GM18909 (cell line): Measurements from ENCODE around the gene THBD.

ENCODE experiments used
- ATAC-seq: cut with Tn5 transposase; IDR thresholded peaks from one replicate; pipeline ENCODE4 v1.9.1; 2021; ENCODE audit warnings: mild to moderate bottlenecking; ENCODE audit not compliant: unreplicated experiment, poor library complexity

THBD gene

DNA sequence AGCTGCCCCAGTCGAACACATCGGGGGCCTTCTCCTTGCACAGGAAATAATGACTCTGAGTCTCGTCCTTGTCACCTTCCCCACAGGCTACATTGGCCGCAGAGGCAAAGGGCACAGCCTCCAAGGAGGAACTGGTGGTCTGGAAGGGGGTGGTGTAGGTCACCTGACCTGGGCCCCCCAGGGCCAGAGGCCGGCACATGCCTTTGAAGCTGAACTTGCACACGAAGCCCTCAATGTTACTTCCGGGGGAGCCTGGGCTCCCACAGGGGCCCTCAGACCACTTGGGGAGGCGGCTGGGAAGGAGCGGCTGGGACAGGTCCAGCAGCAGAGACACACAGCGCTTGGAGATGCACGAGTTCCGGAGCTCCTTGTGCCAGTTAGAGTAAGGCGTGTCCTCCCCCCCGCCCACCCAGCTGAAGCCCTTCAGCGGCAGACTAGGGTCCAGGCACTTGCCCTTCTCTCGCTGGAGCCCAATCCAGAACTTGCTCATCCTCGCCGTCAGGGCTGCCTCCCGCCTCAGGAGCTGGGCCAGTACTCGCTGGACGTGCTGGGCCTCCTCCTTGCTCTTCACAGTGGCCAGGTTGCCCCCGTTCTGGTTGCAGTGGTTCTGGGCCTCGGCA is 36.1 kb upstream of the THBD start:
- ATAC-seq: no peak

DNA sequence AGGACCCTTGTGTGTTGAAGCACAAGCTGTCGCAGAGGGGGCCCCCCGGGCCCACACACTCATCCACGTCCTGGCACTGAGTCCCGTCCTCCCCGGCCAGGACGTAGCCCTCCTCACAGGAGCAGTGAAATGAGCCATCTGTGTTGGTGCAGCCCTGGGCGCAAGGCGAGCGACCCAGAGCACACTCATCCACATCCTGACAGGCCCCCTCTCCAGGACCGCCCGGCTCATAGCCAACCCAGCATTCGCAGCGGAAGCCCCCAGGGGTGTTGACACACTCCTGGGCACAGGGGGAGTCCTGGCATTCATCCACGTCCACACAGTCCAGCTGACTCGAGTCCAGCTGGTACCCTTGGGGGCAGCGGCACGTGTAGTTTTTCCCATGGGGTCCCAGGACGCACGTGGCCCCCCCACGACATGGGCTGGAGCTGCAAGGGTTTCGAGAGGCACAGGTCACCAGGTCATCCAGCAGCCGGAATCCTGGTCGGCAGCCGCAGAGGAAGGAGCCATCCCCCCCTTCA is 35.4 kb upstream of the THBD start:
- ATAC-seq: no peak

DNA sequence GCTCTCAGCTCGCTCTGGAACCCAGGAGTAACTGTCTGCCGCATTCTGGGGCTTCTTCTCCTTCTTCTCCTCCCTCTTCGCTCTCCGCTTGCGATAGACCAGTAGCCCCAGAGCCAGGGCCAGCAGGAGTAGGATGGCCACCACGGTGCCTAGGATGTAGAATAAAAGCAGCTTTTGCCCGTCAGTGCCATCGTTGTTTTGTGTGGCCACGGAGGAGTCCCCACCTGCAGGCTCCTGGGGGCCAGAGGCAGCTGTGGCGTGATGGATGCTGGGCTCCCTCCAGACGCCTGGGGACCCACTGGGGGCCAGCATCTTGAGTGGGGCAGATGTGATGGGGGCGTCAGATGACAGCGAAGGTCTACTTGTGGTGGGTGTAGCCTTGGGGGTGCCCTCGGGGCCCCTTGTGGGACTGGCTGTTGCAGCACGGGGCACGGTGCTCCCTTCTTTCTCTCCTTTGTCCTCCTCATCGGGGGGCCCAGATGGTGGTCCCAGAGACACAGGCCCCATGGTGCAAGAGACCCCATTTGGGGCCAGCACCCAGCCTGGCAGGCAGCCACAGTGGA is 34.9 kb upstream of the THBD start:
- no peak for ATAC-seq

DNA sequence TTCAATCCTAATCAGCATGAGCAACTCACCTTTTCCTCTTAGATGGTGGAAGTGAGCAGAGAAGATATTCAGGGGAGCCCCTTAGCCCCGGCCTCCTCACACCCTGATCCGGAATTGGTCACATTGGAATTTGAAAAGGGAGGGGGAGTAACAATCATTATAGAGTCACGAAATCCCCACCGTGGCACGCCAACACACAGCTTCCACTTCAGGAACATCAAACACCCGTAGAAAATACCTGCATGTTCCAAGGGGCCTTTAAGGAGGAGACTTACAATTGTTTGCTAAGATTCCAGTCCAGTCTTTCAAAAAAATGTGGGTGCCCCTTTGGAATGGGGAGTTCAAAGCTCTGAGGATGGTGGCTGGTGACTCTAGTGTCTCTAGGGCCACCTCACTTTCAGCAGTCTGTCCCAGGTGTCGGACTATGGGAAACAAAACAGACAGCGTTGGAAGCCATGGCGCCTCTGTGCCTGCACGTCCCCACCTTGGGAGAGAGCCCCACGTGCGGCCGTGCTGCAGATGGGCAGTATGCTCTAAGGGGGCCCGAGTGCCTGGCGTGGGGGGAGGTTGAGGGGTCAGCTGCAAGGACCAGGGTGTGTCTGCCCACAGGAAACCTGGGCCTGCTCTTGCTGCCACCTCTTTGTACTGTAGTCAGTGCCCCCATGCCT is 34.2 kb upstream of the THBD start:
- ATAC-seq: no peak

DNA sequence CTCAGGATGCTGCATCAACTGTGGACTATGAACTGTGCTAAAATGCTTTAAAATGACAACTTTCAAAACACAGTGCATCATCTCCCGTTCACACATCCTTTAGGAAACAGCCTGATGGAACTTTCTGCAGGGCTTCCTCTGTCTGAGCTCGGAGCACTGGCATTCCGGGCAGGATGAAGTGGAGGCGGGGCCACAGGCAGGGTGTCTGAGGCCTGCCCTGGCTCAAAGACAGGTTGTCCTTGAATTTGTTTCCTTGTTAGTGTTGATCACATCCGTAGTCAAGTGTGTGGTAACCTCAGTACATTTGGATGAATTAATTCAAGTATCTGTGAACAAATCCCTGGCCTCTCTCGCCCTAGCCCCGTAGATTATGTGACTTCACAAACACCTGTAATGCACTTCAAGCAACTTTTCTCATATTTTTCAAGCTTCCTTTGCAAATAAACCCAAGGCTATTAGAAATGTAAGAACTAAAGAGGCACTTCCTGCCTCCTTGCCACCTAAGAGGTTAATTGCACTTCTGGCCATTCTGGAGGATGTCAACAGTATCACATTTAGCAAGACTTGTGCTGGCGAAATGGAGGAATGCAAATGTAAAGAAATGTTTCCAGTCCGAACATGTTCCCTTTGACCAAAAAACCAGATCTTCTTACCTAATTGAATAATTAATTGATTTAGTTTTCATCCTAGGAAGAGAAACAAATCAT is 33.5 kb upstream of the THBD start:
- no peak for ATAC-seq

DNA sequence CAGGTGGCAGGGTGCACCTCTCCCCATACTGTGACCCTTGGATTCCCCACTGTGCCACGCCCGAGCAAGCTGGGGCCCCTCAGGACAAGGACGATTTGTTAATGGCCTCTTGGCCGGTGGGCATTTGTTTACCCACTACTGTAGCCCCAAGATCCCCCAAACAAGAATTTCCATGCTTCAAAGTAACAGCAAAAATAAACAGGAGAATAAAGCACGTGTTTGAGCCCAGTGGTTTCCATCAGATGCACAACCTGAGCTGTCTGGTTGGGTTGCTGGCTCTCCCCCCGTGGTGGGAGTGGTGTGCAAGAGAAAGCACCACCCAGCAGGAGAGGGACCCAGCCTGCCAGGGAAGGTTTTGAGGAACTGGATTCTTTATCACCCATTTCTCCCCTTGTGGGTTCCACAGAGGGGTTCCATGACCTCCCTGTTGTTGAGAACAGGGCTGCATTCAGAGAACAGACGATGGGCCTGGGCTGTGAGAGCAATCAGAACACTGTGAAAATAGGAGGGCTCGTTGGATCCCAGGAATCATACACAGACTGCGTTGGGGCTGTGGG is 31.9 kb upstream of the THBD start:
- no peak for ATAC-seq

DNA sequence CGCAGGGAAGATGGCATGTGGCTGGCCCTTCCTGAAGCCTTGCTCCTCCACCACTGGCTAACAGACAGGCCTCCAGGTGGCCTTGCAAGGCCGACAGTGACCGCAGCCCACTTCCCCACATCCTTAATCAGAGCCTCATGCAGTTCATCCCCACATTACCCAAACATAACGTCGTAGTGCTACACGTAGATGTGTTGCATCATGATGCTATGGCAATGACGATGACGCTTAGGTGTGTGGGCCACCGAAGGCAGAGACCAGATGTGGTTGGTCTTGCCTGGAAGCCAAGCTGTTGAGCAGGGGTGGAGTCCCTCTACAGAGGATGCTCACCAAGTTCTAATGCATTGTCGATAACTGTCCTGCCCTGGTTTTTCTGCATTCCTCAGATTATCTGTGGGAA is 31.0 kb upstream of the THBD start:
- no peak for ATAC-seq

DNA sequence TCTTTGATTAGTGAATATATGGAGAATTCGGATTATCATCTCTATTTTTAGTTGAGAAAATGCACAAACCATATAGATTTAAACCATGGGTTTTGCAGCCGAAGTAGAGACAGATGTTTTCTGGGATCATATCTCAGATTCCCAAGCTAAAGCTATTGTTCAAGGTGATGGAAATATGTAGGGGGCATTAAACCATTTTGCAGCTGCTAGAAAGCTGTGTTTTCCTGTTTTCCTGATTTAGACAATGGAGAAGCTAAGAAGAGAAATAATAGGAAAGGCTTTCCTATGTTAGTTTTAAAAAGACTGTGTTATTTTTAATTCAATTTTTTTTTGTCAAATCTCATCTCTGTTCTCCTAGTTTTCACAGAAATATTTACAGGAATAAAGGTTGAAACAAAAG is 30.5 kb upstream of the THBD start:
- no peak for ATAC-seq

DNA sequence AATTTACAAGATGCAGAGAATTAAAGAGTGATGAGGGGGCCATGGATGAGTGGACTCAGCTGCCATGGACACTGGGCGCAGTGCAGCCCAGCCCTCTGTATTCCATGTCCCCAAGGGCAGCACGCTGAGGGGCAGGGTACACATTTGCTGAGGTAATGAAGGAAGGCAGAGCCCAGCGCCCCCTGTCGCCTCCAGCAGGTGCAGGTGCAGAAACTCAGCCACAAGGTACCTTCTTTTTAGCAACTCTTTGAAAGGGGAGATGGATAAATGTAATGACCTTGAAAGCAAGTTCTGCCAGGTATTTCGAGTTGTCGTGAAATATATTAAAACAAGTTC is 29.5 kb upstream of the THBD start:
- no peak for ATAC-seq

DNA sequence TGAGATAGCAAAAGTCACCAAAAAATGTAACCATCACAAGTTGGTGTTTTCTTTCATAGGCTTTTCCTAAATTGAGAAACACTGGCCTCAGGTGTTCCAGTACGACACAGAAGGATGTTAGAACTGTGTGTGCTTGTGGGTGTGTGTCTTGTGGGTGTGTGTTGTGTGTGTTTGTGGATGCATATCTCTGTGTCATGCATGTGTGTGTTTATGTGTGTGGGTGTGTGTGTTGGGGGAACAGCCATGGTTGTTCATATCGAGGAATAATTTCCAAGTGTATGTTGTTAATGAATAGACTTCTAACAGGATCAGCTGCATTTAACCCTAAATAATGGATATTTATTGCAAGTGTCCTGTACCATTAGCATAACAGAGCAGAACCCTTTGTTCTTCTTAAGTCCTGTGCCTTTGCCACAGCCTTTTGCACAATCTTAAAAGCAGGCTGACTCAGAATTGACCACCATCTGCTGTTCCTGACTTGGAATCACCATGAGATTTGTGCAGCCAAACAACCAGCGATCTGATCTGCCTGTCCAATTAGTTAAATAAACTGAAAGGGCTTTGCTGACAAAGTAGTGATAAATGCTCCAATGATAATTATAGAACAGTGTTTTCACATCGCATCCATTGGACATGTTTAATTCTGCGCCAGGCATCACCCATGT is 29.0 kb upstream of the THBD start:
- ATAC-seq: no peak

DNA sequence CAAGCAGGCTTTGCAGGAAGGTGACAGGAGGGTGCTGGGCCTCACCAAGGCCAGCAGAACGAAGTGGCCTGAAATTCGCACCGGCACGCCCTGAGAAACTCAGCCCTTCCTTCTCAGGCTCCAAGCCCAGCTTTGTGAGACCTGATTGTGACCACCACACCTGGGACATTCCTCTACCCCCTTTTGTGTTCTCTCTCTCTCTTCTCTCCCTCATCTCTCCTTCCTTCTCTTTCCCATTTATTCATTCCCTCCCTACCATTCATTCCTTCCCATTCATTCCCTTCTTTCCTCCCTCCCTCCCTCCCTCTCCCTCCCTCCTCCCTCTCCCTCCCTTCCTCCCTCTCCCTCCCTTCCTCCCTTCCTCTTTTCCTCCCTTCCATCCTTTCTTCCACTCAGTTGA is 27.8 kb upstream of the THBD start:
- no peak for ATAC-seq

DNA sequence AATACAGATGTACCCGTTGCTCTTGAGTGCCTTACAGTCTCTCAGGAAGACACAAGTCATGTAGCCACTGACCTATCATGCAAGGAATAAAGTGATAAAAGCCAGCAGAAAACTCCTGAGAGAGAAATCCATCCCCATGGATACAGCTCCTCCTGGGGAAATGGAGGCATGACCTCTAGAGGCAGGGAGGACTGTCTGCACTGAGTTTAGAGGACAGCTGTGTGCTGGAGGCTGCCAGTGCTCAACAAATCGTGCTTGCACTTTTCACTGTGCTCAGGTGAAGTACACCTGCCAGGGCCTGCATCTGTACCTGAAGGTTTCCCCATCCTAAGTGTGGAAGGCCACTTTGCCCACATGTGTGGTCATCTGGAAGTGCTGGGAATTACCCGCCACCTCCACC is 24.6 kb upstream of the THBD start:
- ATAC-seq: no peak

DNA sequence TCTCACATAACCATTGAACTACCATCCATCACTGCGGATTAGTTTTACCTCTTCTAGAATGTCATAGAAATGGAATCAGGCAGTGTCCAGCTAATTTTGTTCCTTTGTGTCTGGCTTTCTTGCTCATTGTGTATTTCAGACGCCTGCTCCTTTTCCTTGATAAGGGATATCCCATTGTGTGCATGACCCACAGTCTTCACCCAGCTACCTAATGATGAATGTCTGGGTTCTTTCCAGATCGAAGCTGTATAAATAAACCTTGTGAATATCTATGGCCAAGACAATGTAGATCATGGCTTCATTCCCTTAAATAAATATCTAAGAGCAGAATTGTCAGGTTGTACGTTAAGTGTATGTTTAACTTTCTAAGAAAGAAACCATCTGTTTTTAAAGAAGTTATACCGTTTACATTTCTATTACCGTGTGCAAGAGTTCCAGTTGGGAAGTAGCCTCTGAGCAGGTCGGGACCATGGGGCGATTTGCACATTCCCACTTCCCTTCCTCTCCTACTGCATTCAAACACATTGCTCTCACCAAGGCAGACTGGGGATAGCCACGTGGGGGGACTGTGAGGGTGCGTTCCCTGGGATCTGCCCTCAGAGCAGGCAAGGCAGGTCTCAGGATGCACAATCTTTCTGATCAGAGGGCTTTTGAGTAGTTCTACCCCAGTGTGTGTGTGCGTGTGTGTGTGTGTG is 23.6 kb upstream of the THBD start:
- ATAC-seq: no peak

DNA sequence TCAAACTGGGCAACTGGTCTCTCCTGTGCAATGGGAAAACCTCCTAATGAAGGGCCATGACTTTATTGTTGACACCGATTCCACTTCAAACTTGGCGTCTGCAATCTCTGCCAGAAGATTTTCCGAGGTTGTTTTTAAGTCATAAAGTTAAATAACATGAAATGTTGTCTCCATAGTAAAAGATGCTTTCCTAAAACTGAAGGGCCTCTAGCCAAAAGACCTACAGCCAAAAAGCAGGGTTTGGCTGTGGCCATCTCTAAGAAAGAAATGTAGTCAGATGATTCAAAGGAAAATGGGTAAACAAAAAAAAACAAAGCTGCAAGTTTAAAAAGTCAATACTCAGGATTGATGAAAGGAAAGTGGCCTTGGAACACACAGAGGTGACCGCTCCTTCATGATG is 22.5 kb upstream of the THBD start:
- no peak for ATAC-seq

DNA sequence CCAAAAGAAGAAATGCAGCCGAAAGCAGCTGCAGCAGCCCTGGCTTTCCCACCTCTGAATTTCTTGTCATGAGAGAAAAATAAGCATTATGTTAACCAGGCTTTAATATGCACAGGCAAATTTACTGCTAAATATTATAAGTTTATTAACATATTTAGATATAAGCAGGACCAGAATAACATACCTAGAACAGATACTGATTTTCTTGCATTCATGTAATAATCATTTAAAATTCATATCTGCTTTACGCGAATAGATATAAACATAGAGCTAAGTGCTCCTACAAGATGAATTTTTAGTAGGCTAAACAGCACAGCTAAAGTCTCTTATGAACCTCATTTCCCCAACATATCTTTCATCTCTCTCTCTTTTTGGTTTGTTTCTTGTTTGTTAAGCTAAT is 21.9 kb upstream of the THBD start:
- no peak for ATAC-seq

DNA sequence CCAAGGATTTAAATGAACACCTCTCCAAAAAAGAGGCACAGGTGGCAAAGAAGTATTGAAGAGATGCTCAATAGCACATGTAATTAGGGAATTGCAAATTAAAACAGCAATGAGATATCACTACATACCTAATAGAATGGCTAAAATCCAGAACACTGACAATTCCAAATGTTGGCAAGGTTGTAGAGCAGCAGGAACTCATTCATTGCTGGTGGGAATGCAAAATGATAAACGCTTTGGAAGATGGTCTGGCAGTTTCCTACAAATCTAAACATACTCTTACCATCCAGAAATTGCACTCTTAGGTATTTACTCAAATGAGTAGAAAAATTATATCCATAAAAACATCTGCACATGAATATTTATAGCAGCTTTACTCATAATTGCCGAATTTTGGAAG is 19.6 kb upstream of the THBD start:
- ATAC-seq: no peak

DNA sequence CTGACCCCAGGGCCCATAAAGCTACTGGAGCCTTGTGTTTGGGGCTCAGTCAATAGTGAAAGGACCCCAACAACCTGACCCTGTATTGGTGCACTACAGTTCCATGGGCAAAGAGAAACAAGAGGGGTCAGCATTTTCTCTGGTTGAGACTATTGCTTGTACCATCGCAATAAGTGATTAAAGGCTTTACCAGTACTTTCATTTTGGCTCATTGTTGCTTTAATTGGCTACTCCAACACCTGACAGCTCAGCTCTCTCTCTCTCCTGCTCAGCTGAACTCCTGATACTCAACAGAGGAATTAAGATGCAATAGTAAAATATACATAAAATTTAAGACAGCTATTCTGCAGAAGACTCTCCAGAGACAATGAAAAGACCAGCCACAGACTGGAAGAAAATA is 18.8 kb upstream of the THBD start:
- ATAC-seq: no peak

DNA sequence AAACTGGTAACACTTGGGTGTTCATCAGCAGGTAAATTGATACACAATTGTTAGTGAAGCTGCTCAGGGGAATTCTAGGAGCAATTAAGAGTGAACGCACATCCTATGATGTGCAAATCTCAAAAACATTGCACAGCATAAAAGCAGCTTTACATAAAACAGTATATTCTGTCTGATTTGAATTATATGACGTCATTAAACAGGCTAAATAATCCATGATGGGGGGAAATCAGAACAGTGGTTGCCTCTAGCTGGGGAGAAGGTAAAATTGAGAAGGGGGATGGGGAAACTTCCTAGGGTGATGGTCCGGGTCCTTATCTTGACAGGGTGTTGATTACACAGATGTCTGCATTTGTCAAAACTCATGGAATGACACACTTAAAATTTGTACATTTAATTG is 17.3 kb upstream of the THBD start:
- ATAC-seq: no peak

DNA sequence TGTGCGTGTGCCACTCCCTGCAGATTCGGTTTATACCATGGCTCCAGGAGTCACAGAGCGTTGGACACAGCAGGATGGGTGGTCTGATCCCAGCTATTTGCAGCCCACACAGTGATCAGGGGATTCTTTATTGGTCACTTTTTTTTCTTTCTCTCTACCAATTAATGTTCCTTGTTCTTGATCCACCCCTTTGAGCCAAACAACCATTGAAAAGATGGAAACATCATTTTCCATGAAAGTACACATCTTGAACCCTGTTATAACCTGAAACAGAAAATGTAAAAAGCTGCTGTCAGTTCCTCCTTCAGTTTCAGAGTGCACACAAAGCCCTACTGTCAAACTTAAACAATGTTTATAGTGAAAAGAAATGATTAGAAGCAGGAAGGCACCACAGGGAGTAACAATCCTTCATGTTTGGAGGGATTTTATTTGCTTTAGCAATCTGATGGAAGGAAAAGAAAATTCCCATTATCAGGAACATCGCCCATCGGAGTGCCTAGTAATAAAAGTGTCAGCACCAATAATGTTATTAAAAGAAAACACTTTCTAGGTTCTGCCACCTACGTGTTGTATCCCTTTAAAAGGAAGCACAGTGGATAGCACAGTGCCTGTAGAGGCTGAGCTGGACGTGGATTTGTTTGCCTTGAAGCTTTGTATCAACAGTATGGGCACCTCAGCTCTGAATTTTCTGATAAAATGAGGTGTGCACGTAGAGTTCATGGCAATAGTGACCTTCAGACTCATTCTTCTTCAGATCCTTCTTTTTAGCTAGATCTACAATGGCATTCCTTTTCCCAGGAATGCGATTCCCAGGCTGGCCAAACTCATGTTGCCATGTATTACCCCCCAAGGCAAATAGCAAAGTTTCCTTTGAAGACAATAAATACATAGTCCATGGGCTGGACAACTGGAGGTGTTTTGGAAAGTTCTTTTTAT is 16.1 kb upstream of the THBD start:
- ATAC-seq: no peak
